H7 (cell line): ENCODE data around the gene TMEM30B. TPM values are rescaled to one million over a fixed set of nuclear protein-coding genes. Genes with fewer than 3 reads are reported as not detected.

ENCODE experiments used
- DNase-seq: peaks from one replicate; pipeline ENCODE4 v3.0.0; 2012
- H3K27me3 ChIP-seq: 2 replicates; pipeline ENCODE4 v1.6.0; 2011; ENCODE audit warnings: mild to moderate bottlenecking, low read length; ENCODE audit not compliant: control insufficient read depth, insufficient read depth
- H3K36me3 ChIP-seq: replicated peaks from 2 replicates; pipeline ENCODE4 v1.5.1; 2011; ENCODE audit warnings: low read length; ENCODE audit not compliant: control insufficient read depth, insufficient read depth
- H3K4me3 ChIP-seq: 2 replicates; pipeline ENCODE4 v1.5.1; 2011; ENCODE audit warnings: low read depth, mild to moderate bottlenecking, control low read depth, low read length, moderate library complexity; ENCODE audit not compliant: insufficient read depth
- total RNA-seq: library from RNA; depleted of rRNA; stranded (reverse); fragments of >200 nt; shearing (Covaris generic); gene quantifications from 2 replicates; pipeline ENCODE4 v1.2.3, GENCODE V29; 2014

The TMEM30B gene
- total RNA-seq, 1 experiment from 2014 or later: 1.1 TPM

DNA sequence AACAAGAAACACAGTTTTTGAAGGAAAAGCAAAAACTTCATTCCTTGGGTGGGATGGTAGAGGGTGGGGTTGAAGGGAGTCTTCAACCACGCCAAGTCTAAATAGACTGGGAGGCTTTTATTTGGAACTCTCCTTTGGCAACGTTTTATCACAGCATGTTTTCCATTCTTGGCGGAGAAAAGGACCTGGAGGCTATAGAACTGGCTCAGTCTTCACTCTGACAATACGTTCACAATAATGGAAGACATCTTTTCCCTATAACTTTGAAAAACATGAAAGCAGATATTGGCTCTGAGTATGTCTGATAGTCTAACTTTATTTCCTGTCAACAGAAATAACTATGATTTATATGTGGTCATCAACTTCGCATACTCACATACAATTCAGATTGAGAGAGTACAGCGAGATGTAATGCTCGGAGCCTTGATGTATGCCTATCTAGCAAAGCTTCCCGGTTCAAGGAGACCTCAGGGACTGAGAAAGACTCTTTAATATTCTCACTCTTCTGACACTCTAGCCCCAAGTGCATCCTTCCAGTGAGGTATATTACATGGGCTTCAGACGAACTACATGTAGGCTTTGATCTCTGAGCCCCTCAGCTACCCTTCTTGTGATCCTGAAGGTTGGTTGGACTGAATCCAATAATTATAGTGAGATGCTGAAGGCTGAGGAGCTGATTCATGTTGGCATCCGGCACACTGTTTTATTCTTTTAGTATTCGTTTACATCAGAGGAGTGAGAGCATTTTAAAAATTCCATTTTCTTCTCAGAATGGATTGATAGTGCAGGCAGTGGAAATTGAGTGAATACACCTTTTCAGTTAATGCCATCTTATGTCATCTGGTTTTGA lies 14.0 kb downstream of the TMEM30B start:
- no peak overlapping the region for H3K4me3 ChIP-seq
- no peaks in the 10 kb centered on the region for H3K36me3 ChIP-seq
- H3K27me3 ChIP-seq: no peaks in the 10 kb centered on the region; the same call in 1 of the 2 replicates
- no peak for DNase-seq

GRCh38 chr14:61266436-61266835 lies 14.7 kb downstream of the TMEM30B start:
- H3K4me3 ChIP-seq: no peak overlapping the region
- no peak for DNase-seq
- no peaks in the 10 kb centered on the region for H3K36me3 ChIP-seq
- no peaks in the 10 kb centered on the region; the same call in 1 of the 2 replicates for H3K27me3 ChIP-seq

- Histone ChIP-seq H3K27me3 (no peaks in the 10 kb centered on the region; the same call in 1 of the 2 replicates), H3K4me3 (no peak overlapping the region), H3K36me3 (no peaks in the 10 kb centered on the region)
- DNase-seq: no peak
Measured at GRCh38 chr14:61264651-61265050, 16.5 kb downstream of the TMEM30B start.

GRCh38 chr14:61264010-61264571 lies 17.0 kb downstream of the TMEM30B start:
- H3K4me3 ChIP-seq: no peak overlapping the region
- DNase-seq: no peak
- H3K36me3 ChIP-seq: no peaks in the 10 kb centered on the region
- H3K27me3 ChIP-seq: no peaks in the 10 kb centered on the region

DNA sequence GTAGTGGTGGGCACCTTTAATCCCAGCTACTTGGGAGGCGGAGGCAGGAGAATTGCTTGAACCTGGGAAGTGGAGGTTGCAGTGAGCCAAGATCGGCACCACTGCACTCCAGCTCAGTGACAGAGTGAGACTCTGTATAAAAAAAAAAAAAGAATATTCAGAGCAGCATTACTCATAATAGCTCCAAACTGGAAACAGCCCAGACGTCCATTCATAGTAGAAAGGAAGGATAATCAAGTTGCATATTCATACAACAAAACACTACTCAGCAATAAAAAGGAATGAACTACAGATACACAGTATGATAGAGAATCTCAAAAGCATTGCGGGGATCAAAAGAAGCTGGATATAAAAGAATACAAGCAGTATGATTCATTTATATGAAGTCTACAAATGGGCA lies 19.1 kb downstream of the TMEM30B start:
- no peaks in the 10 kb centered on the region for H3K36me3 ChIP-seq
- H3K27me3 ChIP-seq: no peaks in the 10 kb centered on the region
- no peak overlapping the region for H3K4me3 ChIP-seq
- no peak for DNase-seq

DNA sequence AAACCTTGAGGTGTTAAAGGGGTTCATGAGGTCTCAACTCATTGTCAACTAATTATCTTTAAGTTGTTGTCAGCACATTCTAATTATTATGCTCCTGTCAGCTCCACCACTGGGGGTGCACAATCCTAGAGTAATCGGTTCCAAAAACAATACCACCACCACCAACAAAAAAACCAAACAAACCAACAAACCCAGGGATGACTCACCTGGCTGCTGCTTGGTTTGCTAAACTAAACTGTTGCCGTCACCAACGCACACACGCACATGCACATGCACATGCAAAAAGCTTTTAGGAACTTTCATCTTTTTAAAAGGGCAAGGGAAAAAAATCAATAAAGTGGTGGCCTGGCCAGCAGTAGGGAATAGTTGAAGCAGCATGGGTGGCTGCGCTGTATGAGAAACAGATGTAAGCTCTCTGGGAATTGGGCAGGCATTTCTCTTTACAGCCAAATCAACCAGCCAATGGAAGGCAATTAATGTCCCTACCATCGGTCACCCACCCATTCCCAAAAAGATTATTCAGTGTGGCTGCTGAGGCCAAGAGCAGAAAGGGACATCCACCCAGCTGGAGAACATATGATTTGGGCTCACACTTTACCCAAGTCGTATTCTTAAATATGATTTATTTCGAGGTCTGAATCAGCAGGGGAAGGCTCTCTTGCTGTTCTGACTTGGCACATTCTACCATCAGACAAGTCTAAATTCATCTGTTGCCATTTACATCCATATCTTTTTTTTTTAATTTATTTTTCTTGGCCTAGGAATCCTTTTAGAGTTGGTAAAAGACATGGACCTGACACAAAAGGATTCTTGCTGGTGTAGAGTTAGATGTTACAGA lies 20.0 kb downstream of the TMEM30B start:
- peaks cover 2% of the 10 kb centered on the region; the same call in 1 of the 2 replicates for H3K27me3 ChIP-seq
- DNase-seq: no peak
- no peaks in the 10 kb centered on the region for H3K36me3 ChIP-seq

DNA sequence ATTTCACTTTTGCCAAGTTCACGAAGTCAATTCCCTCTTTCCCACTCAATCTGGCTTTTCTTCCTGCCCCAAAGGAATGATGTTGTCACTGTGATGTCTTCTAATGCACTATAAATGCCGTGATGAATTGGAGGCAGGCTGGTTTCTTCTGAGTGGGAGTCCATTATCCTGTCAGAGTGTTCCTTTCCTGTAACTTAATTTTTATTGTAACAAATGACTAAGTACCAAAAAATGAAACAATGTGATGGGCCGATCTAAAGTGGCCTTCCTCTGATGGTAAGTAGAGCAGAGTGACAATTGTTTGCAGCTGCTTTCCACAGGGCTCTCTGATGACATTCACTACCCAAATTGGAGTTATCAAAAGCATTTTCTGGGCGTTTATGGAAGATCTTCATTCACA lies 22.2 kb downstream of the TMEM30B start:
- Histone ChIP-seq H3K27me3 (peaks cover 4% of the 10 kb centered on the region; the same call in 1 of the 2 replicates), H3K4me3 (no peak overlapping the region), H3K36me3 (no peaks in the 10 kb centered on the region)
- no peak for DNase-seq

More for the DNA sequence above, 20.0 kb downstream of the TMEM30B start:
- no peak overlapping the region for H3K4me3 ChIP-seq

DNA sequence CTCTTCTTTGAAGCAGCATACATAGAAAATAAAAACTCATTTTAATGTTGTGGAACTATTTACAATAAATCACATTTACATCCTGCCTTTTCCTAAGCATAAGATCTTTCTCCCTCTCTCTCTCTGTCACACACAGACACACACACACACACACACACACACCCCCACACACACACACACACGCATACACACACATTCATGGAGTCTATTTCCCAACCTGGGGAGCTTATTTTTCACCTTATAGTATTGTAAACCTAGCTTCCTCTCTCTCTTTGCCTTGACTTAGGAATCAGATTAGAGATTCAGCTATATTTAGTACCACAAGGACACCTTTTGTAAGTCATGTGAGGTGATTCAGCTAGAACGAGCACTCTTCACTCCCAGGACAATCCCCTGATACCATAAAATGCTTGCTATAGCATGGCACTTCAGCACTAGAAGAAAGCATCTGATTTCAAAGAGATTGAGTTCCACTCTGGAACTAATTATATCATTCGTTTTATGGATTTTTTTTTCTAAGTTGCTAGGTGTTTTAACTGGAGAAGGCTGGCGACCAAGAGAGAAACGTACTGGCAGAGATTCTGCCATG lies 23.6 kb downstream of the TMEM30B start:
- H3K27me3 ChIP-seq: peaks cover 5% of the 10 kb centered on the region; the same call in 1 of the 2 replicates
- no peak for DNase-seq

DNA sequence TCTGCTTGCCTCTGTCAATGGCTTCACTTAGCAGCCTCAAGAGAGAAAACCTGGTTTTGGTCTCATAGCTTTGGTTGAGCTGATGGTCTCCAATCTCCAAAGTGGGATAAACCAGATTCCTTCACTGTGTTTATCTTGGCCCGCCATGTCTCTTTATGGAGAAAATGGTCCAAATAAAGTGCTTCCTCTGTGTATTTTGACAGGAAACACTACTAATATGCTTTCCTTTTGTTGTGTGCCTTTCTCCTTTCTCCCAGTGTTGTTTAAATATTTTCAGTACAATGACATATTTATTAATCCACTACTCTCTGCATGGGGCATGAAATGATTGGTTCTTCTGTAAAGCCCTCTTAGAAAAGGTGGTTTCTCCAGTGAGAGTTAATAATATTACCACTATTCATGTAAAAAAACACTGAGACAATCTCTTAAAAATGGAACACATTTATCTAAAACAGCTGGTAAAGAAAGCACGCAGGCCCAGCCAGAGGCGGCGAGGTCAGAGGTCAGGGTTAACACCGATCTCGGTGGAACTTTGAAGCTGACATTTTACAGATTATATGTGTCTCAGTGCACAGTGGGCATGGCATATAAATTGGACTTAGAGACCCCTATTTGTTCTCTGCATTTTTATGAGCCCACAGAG lies 24.2 kb downstream of the TMEM30B start:
- H3K27me3 ChIP-seq: peaks cover 5% of the 10 kb centered on the region
- no peaks in the 10 kb centered on the region for H3K36me3 ChIP-seq
- DNase-seq: no peak
- H3K4me3 ChIP-seq: no peak overlapping the region

More for the DNA sequence above, 23.6 kb downstream of the TMEM30B start:
- H3K4me3 ChIP-seq: no peak overlapping the region
- H3K36me3 ChIP-seq: no peaks in the 10 kb centered on the region

DNA sequence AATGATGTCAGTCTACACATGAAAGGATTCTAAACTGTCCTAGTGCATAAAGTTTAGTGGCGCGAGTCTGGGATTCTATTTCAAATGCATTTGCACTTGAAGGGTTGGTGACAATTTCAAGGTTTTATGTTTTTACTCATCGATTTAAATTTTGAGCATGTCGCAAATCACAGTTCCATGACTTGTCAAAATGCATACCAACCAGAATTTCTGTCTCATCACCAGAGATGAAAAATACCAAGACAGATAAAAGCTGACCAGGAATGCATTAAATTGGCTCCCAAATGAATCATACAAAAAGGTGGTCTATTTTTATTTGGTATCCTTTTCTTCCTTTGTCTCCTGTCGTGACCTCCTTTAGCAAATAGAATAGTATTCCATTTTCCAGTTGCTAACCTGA lies 25.2 kb downstream of the TMEM30B start:
- no peak for DNase-seq
- Histone ChIP-seq H3K4me3 (no peak overlapping the region), H3K27me3 (peaks cover 5% of the 10 kb centered on the region), H3K36me3 (no peaks in the 10 kb centered on the region)

DNA sequence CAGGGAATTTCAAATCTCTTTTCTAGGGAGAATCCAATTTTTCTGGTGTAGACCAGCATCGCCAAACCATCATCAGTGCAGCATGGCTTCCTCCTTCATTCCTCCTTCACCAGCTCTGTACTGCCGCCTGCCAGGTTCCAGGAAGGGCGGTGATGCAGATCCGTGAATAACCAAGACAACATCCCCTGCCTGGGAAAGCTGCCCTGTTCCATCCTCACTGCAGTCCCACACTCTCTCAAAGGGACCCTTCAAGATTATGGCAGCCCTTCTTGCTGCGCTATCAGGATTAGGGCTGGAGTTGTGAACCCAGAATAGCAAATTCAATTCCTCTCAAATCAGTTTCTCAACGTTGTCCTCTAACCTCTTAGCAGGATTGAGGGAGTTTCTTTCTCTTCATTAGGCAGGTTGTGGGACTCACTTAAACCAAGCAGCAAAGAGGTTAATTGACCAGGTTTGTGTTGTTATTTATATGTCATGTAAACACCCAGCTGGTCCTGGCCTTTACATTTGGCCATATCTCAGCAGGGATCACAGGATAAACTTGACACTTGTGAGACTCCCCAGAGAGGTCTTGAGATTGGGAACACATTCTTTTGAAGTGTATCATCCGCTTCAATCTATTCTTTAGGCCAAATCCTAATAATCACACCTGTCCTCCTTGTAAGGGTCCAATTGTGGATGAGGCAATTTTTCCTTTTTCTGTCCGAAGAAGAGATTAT lies 26.2 kb downstream of the TMEM30B start:
- no peak for DNase-seq
- no peak overlapping the region for H3K4me3 ChIP-seq

GRCh38 chr14:61253064-61253738 lies 27.9 kb downstream of the TMEM30B start:
- no peaks in the 10 kb centered on the region for H3K36me3 ChIP-seq
- H3K27me3 ChIP-seq: peaks cover 5% of the 10 kb centered on the region
- no peak overlapping the region for H3K4me3 ChIP-seq
- DNase-seq: no peak

More for the DNA sequence above, 26.2 kb downstream of the TMEM30B start:
- peaks cover 5% of the 10 kb centered on the region for H3K27me3 ChIP-seq
- H3K36me3 ChIP-seq: no peaks in the 10 kb centered on the region
